ENCODE data around the gene CNTNAP2. TPM values are rescaled to one million over a fixed set of nuclear protein-coding genes. Genes with fewer than 3 reads are reported as not detected.

Gene CNTNAP2
- total RNA-seq, 1 donor from 2014 or later: 5.4 TPM

DNA sequence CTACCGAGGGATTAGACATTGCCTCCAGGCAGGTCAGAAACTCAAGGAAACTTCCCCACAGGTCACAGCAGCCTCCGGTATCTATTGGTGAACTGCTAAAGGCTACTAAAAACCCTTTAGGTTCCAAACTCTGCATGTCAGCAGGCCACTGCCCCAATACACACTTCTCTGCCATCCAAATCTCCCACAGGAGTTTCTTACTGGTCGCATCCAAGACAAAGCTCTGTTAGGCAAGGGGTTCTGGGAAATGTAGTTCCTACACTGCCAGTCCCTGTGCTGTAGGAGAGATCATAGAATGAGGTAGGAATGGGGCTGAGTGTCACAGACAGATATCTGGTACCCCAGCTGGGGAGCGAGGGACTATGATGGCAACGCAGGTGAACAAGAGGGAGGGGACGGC, 1717.0 kb downstream of the CNTNAP2 start:
- no peak for TF ChIP-seq CTCF (IDR thresholded peaks at IDR 0.05; ENCODE audit: unreplicated experiment)
- peaks cover 5% of the 10 kb centered on the region for H3K36me3 Mint-ChIP-seq (ENCODE audit: low read depth, unreplicated experiment)
- H3K27ac Mint-ChIP-seq (ENCODE audit: unreplicated experiment): no peak overlapping the region
- H3K4me3 Mint-ChIP-seq (ENCODE audit: unreplicated experiment): no peak overlapping the region
- peaks cover 11% of the 10 kb centered on the region for H3K9me3 Mint-ChIP-seq (ENCODE audit: unreplicated experiment)
- no peaks in the 10 kb centered on the region for H3K4me1 Mint-ChIP-seq (ENCODE audit: unreplicated experiment)
- no peaks in the 10 kb centered on the region for H3K27me3 Mint-ChIP-seq (ENCODE audit: unreplicated experiment)
- no peak for DNase-seq (ENCODE audit: low spot score)

- Mint-ChIP-seq H3K36me3 (ENCODE audit: low read depth, unreplicated experiment) (peaks cover 7% of the 10 kb centered on the region), H3K4me1 (ENCODE audit: unreplicated experiment) (no peaks in the 10 kb centered on the region), H3K9me3 (ENCODE audit: unreplicated experiment) (peaks cover 13% of the 10 kb centered on the region), H3K27me3 (ENCODE audit: unreplicated experiment) (no peaks in the 10 kb centered on the region), H3K27ac (ENCODE audit: unreplicated experiment) (no peak overlapping the region), H3K4me3 (ENCODE audit: unreplicated experiment) (no peak overlapping the region)
- TF ChIP-seq CTCF (IDR thresholded peaks at IDR 0.05; ENCODE audit: unreplicated experiment): no peak
- no peak for DNase-seq (ENCODE audit: low spot score)
These were observed 1717.4 kb downstream of the CNTNAP2 start for GRCh38 chr7:147833970-147834369.

DNA sequence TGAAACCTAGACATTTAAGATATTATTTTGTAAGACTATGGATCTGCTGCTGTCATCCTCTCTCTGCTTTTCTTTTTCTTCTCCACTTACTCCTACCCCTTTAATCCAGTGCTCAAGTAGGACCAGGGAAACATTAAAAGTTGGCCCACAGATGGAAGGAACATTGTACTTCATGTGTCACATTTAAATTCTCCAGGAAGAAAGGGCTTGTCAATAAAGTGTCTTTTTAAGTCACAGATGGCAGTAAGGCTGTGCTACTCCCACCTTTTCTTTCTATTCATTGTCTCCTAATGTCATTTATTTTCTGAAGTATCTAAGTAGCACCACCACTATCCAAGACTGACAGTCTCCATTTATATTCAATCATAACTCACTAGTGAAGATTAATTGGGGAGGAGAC, 1736.2 kb downstream of the CNTNAP2 start:
- no peak for TF ChIP-seq CTCF (IDR thresholded peaks at IDR 0.05; ENCODE audit: unreplicated experiment)
- Mint-ChIP-seq H3K27me3 (ENCODE audit: unreplicated experiment) (peaks cover 1% of the 10 kb centered on the region), H3K4me1 (ENCODE audit: unreplicated experiment) (no peaks in the 10 kb centered on the region), H3K4me3 (ENCODE audit: unreplicated experiment) (no peak overlapping the region), H3K36me3 (ENCODE audit: low read depth, unreplicated experiment) (no peaks in the 10 kb centered on the region), H3K27ac (ENCODE audit: unreplicated experiment) (no peak overlapping the region), H3K9me3 (ENCODE audit: unreplicated experiment) (peaks cover 5% of the 10 kb centered on the region)
- DNase-seq (ENCODE audit: low spot score): no peak

GRCh38 chr7:147857152-147858140, 1740.8 kb downstream of the CNTNAP2 start:
- H3K4me1 Mint-ChIP-seq (ENCODE audit: unreplicated experiment): no peaks in the 10 kb centered on the region
- H3K27ac Mint-ChIP-seq (ENCODE audit: unreplicated experiment): no peak overlapping the region
- TF ChIP-seq CTCF (IDR thresholded peaks at IDR 0.05; ENCODE audit: unreplicated experiment): no peak
- H3K4me3 Mint-ChIP-seq (ENCODE audit: unreplicated experiment): no peak overlapping the region
- H3K27me3 Mint-ChIP-seq (ENCODE audit: unreplicated experiment): peaks cover 1% of the 10 kb centered on the region
- H3K36me3 Mint-ChIP-seq (ENCODE audit: low read depth, unreplicated experiment): no peaks in the 10 kb centered on the region
- no peak for DNase-seq (ENCODE audit: low spot score)
- H3K9me3 Mint-ChIP-seq (ENCODE audit: unreplicated experiment): peaks cover 5% of the 10 kb centered on the region

- Mint-ChIP-seq H3K27ac (ENCODE audit: unreplicated experiment) (no peak overlapping the region), H3K27me3 (ENCODE audit: unreplicated experiment) (peaks cover 1% of the 10 kb centered on the region), H3K4me3 (ENCODE audit: unreplicated experiment) (no peak overlapping the region), H3K4me1 (ENCODE audit: unreplicated experiment) (no peaks in the 10 kb centered on the region), H3K36me3 (ENCODE audit: low read depth, unreplicated experiment) (no peaks in the 10 kb centered on the region), H3K9me3 (ENCODE audit: unreplicated experiment) (no peaks in the 10 kb centered on the region)
- DNase-seq (ENCODE audit: low spot score): no peak
- TF ChIP-seq CTCF (IDR thresholded peaks at IDR 0.05; ENCODE audit: unreplicated experiment): no peak
These were observed 1741.8 kb downstream of the CNTNAP2 start for GRCh38 chr7:147858421-147858820.
